Lung (tissue), 12 donors: ENCODE data around the gene SYT14. TPM values are rescaled to one million over a fixed set of nuclear protein-coding genes. Genes with fewer than 3 reads are reported as not detected.

Experiments
- ATAC-seq: fragments of 200-7000 bp; cut with Tn5 transposase; one replicate; pipeline ENCODE4 v1.9.1; 2020; ENCODE audit warnings: moderate number of reproducible peaks; ENCODE audit not compliant: insufficient read depth, low FRiP score
- DNase-seq, 3 donors: peaks; one replicate each; pipeline ENCODE4 v3.0.0-alpha.2; 2013 to 2017
- H3K27ac ChIP-seq, 2 donors: one replicate each; pipeline ENCODE4 v1.5.1; 2013; ENCODE audit warnings: mild to moderate bottlenecking in 2 of 2, moderate library complexity in 2 of 2, control low read depth in 1 of 2, inconsistent platforms in 1 of 2, low read depth in 1 of 2, low read length in 1 of 2
- H3K27me3 ChIP-seq, 3 donors: one replicate each; pipeline ENCODE4 v1.5.1; 2013; ENCODE audit warnings: low read length in 2 of 3; ENCODE audit not compliant: control insufficient read depth in 3 of 3, insufficient read depth in 3 of 3
- H3K36me3 ChIP-seq, 4 donors: one replicate each; pipeline ENCODE4 v1.5.1; 2013; ENCODE audit warnings: low read length in 4 of 4, mild to moderate bottlenecking in 1 of 4, moderate library complexity in 1 of 4; ENCODE audit not compliant: control insufficient read depth in 4 of 4, insufficient read depth in 4 of 4
- H3K4me1 ChIP-seq, 5 donors: one replicate each; pipeline ENCODE4 v1.5.1; 2013; ENCODE audit warnings: low read length in 5 of 5, mild to moderate bottlenecking in 2 of 5, moderate library complexity in 1 of 5; ENCODE audit not compliant: control insufficient read depth in 5 of 5, insufficient read depth in 5 of 5
- H3K4me3 ChIP-seq: one replicate; pipeline ENCODE4 v1.5.1; 2013; ENCODE audit warnings: mild to moderate bottlenecking, control low read depth, moderate library complexity
- H3K9ac ChIP-seq, 2 donors: one replicate each; pipeline ENCODE4 v1.5.1; 2013; ENCODE audit warnings: low read length in 2 of 2, control low read depth in 1 of 2; ENCODE audit not compliant: insufficient read depth in 1 of 2
- H3K9me3 ChIP-seq, 4 donors: one replicate each; pipeline ENCODE4 v1.5.1; 2013; ENCODE audit warnings: low read length in 3 of 4, mild to moderate bottlenecking in 1 of 4, moderate library complexity in 1 of 4; ENCODE audit not compliant: control insufficient read depth in 4 of 4, insufficient read depth in 3 of 4
- CTCF ChIP-seq: IDR thresholded peaks from 2 replicates; pipeline ENCODE4 v1.5.1; 2012; ENCODE audit warnings: mild to moderate bottlenecking; ENCODE audit errors: control extremely low read depth, extremely low read depth
- WGBS, 2 donors: extraction: QIAGEN DNeasy Blood & Tissue Kit; methylation state at CpG; one replicate each; pipeline ENCODE4 v1.1.7; 2013; 5-methylcytosine and 5-hydroxymethylcytosine counted together
- polyA plus RNA-seq, 2 donors: library from polyadenylated mRNA; stranded (reverse); fragments of 200-250 nt; gene quantifications; one replicate each; pipeline ENCODE4 v1.2.1, GENCODE V29; 2013
- total RNA-seq, 2 donors: library from RNA; depleted of rRNA in 1 of 2; stranded (reverse); fragments of >200 nt in 1 of 2; gene quantifications; one replicate each; pipeline ENCODE4 v1.2.1, GENCODE V29; 2014 to 2021
- donor health status: control.
- donor health status: control.
- donor health status: Bipolar disorder and iron deficiency.
- donor health status: healthy.
- donor health status: DM: yes; HTN: yes; CAD: no.

Gene SYT14
- total and polyA plus RNA-seq, 4 donors, result under 0.01 to 0.23 TPM; not detected in 2

GRCh38 chr1:210070531-210070930, 132.5 kb downstream of the SYT14 start:
- no peak for TF ChIP-seq CTCF
- H3K27ac ChIP-seq, result no peak overlapping the region
- no peaks in the 10 kb centered on the region for H3K36me3 ChIP-seq
- DNase-seq, result no peak
- no peaks in the 10 kb centered on the region for H3K27me3 ChIP-seq
- no peak overlapping the region for H3K4me3 ChIP-seq
- no peak overlapping the region for H3K9ac ChIP-seq
- WGBS, 2 donors, result 80 to 91% methylated on average over 3 of the region's 3 CpGs
- no peak for ATAC-seq
- peaks cover 0 to 3% (median 0%) of the 10 kb centered on the region in 4 donors for H3K9me3 ChIP-seq
- H3K4me1 ChIP-seq, result no peaks in the 10 kb centered on the region

- H3K27ac ChIP-seq, result no peak overlapping the region
- DNase-seq (no peak), ATAC-seq (no peak)
- H3K4me3 ChIP-seq, result no peak overlapping the region
- H3K27me3 ChIP-seq, result no peaks in the 10 kb centered on the region
- H3K36me3 ChIP-seq, result no peaks in the 10 kb centered on the region
- peaks cover 0 to 3% (median 0%) of the 10 kb centered on the region in 4 donors for H3K9me3 ChIP-seq
- no peak overlapping the region for H3K9ac ChIP-seq
- no peaks in the 10 kb centered on the region for H3K4me1 ChIP-seq
- no peak for TF ChIP-seq CTCF
These were observed 134.1 kb downstream of the SYT14 start for GRCh38 chr1:210072129-210072528.

GRCh38 chr1:210072896-210073504, 135.0 kb downstream of the SYT14 start:
- H3K36me3 ChIP-seq, result no peaks in the 10 kb centered on the region
- H3K4me1 ChIP-seq, result no peaks in the 10 kb centered on the region
- H3K9ac ChIP-seq, result no peak overlapping the region
- TF ChIP-seq CTCF, result no peak
- ATAC-seq (no peak), DNase-seq (no peak)
- peaks cover 0 to 3% (median 0%) of the 10 kb centered on the region in 4 donors for H3K9me3 ChIP-seq
- H3K27me3 ChIP-seq, result no peaks in the 10 kb centered on the region
- no peak overlapping the region for H3K27ac ChIP-seq
- no peak overlapping the region for H3K4me3 ChIP-seq

GRCh38 chr1:210074904-210075303, 136.9 kb downstream of the SYT14 start:
- Histone ChIP-seq H3K27ac (no peak overlapping the region), H3K27me3 (no peaks in the 10 kb centered on the region), H3K4me3 (no peak overlapping the region), H3K9ac (no peak overlapping the region), H3K9me3 (peaks cover 0 to 3% (median 0%) of the 10 kb centered on the region in 4 donors), H3K36me3 (no peaks in the 10 kb centered on the region), H3K4me1 (no peaks in the 10 kb centered on the region)
- TF ChIP-seq CTCF, result no peak
- no peak for DNase-seq
- 88 to 92% methylated on average over 16 of the region's 16 CpGs for WGBS, 2 donors
- no peak for ATAC-seq
